Thymus (tissue), 11 donors: ENCODE results near the gene BCAM. TPM values are rescaled to one million over a fixed set of nuclear protein-coding genes. Genes with fewer than 3 reads are reported as not detected.
"Not testable (repeated sequence)": the region's sequence is repeated elsewhere in the genome, so short reads cannot be mapped to it uniquely, and the experiment has no call there.

Source experiments
- DNase-seq, 9 donors: peaks; one replicate each; pipeline ENCODE4 v3.0.0-alpha.2; 2013; ENCODE audit warnings: low spot score in 9 of 9, low read depth in 6 of 9, missing footprints in 1 of 9
- H3K27ac ChIP-seq, 2 donors: one replicate each; pipeline ENCODE4 v1.5.1; 2013; ENCODE audit warnings: control low read depth in 1 of 2, low read depth in 1 of 2, low read length in 1 of 2, mild to moderate bottlenecking in 1 of 2, moderate library complexity in 1 of 2
- H3K27me3 ChIP-seq, 2 donors: one replicate each; pipeline ENCODE4 v1.5.1; 2013; ENCODE audit warnings: low read length in 1 of 2; ENCODE audit not compliant: control insufficient read depth in 2 of 2, insufficient read depth in 1 of 2
- H3K36me3 ChIP-seq, 2 donors: one replicate each; pipeline ENCODE4 v1.5.1; 2013; ENCODE audit warnings: low read length in 1 of 2, mild to moderate bottlenecking in 1 of 2, moderate library complexity in 1 of 2; ENCODE audit not compliant: control insufficient read depth in 2 of 2, insufficient read depth in 2 of 2
- H3K4me1 ChIP-seq, 2 donors: one replicate each; pipeline ENCODE4 v1.5.1; 2013; ENCODE audit warnings: low read length in 2 of 2; ENCODE audit not compliant: control insufficient read depth in 2 of 2, insufficient read depth in 2 of 2
- H3K4me3 ChIP-seq, 2 donors: one replicate each; pipeline ENCODE4 v1.5.1; 2013; ENCODE audit warnings: low read length in 2 of 2, control low read depth in 1 of 2, mild to moderate bottlenecking in 1 of 2
- H3K9me3 ChIP-seq, 2 donors: one replicate each; pipeline ENCODE4 v1.5.1; 2013; ENCODE audit warnings: low read length in 1 of 2, mild to moderate bottlenecking in 1 of 2; ENCODE audit not compliant: control insufficient read depth in 2 of 2, insufficient read depth in 1 of 2
- WGBS: extraction: QIAGEN DNeasy Blood & Tissue Kit; methylation state at CpG from one replicate; pipeline ENCODE4 v1.1.7; 2013; 5-methylcytosine and 5-hydroxymethylcytosine counted together
- polyA plus RNA-seq: library from polyadenylated mRNA; stranded (reverse); fragments of 200-250 nt; gene quantifications from one replicate; pipeline ENCODE4 v1.2.3, GENCODE V29; 2013
- total RNA-seq: library from RNA; stranded (reverse); fragments of 120-200 nt; gene quantifications from one replicate; pipeline ENCODE4 v1.2.4, GENCODE V29; 2013
- donor health status: healthy.

BCAM gene
- total and polyA plus RNA-seq, 2 donors = 11.2 to 48.7 TPM

GRCh38 chr19:44822177-44822576 lies 13.3 kb downstream of the BCAM start:
- DNase-seq = no peak
- Histone ChIP-seq H3K4me1 (no peaks in the 10 kb centered on the region), H3K36me3 (no peaks in the 10 kb centered on the region), H3K4me3 (no peak overlapping the region), H3K27ac (no peak overlapping the region), H3K27me3 (no peaks in the 10 kb centered on the region), H3K9me3 (no peaks in the 10 kb centered on the region)
- WGBS = 89% methylated on average over 11 of the region's 11 CpGs

- no peak overlapping the region for H3K27ac ChIP-seq
- H3K27me3 ChIP-seq = no peaks in the 10 kb centered on the region
- no peak for DNase-seq
- H3K4me1 ChIP-seq = no peaks in the 10 kb centered on the region
- H3K4me3 ChIP-seq = no peak overlapping the region
- H3K9me3 ChIP-seq = no peaks in the 10 kb centered on the region
- H3K36me3 ChIP-seq = no peaks in the 10 kb centered on the region
- 88% methylated on average over 10 of the region's 10 CpGs for WGBS
Measured at GRCh38 chr19:44822670-44823372, 13.9 kb downstream of the BCAM start.

GRCh38 chr19:44823373-44823698 lies 14.4 kb downstream of the BCAM start:
- Histone ChIP-seq H3K27me3 (no peaks in the 10 kb centered on the region), H3K9me3 (no peaks in the 10 kb centered on the region), H3K36me3 (no peaks in the 10 kb centered on the region), H3K27ac (no peak overlapping the region), H3K4me1 (no peaks in the 10 kb centered on the region), H3K4me3 (no peak overlapping the region)
- DNase-seq = no peak
- WGBS = 76% methylated on average over 4 of the region's 4 CpGs

- no peak for DNase-seq
- H3K27ac ChIP-seq = no peak overlapping the region
- no peaks in the 10 kb centered on the region for H3K9me3 ChIP-seq
- 97% methylated on average over 4 of the region's 4 CpGs for WGBS
- H3K4me3 ChIP-seq = no peak overlapping the region
- no peaks in the 10 kb centered on the region for H3K4me1 ChIP-seq
- H3K27me3 ChIP-seq = no peaks in the 10 kb centered on the region
- no peaks in the 10 kb centered on the region for H3K36me3 ChIP-seq
Measured at GRCh38 chr19:44824761-44825160, 15.9 kb downstream of the BCAM start.

- DNase-seq, H3K27ac ChIP-seq, H3K4me3 ChIP-seq, H3K36me3 ChIP-seq, H3K4me1 ChIP-seq, H3K9me3 ChIP-seq, H3K27me3 ChIP-seq: not testable (repeated sequence)
- 94% methylated on average over 6 of the region's 6 CpGs for WGBS
Measured at GRCh38 chr19:44832875-44833274, 24.0 kb downstream of the BCAM start.

GRCh38 chr19:44834399-44834798 lies 25.5 kb downstream of the BCAM start:
- not testable (repeated sequence) for H3K27me3 ChIP-seq, H3K9me3 ChIP-seq, H3K4me3 ChIP-seq, H3K27ac ChIP-seq, H3K4me1 ChIP-seq, DNase-seq, H3K36me3 ChIP-seq
- 95% methylated on average over 8 of the region's 8 CpGs for WGBS

- 95% methylated on average over 2 of the region's 2 CpGs for WGBS
- no peak for DNase-seq
Measured at GRCh38 chr19:44839276-44839675, 30.4 kb downstream of the BCAM start.

GRCh38 chr19:44840811-44841210 lies 31.9 kb downstream of the BCAM start:
- Histone ChIP-seq H3K27me3 (peaks cover 0 to 15% of the 10 kb centered on the region in 2 donors), H3K4me3 (no peak overlapping the region), H3K4me1 (peaks cover 7 to 15% of the 10 kb centered on the region in 2 donors), H3K27ac (no peak overlapping the region), H3K9me3 (no peaks in the 10 kb centered on the region), H3K36me3 (no peaks in the 10 kb centered on the region)
- 76% methylated on average over 7 of the region's 7 CpGs for WGBS
- no peak for DNase-seq

More at GRCh38 chr19:44839276-44839675, 30.4 kb downstream of the BCAM start:
- H3K9me3 ChIP-seq = no peaks in the 10 kb centered on the region
- peaks cover 0 to under 1% of the 10 kb centered on the region in 2 donors for H3K4me1 ChIP-seq
- no peak overlapping the region for H3K27ac ChIP-seq
- H3K27me3 ChIP-seq = peaks cover 0 to under 1% of the 10 kb centered on the region in 2 donors
- H3K36me3 ChIP-seq = no peaks in the 10 kb centered on the region
- H3K4me3 ChIP-seq = no peak overlapping the region

- Histone ChIP-seq H3K4me3 (no peak overlapping the region), H3K36me3 (no peaks in the 10 kb centered on the region), H3K27ac (no peak overlapping the region), H3K9me3 (no peaks in the 10 kb centered on the region), H3K27me3 (peaks cover 1 to 19% of the 10 kb centered on the region in 2 donors), H3K4me1 (peaks cover 9 to 19% of the 10 kb centered on the region in 2 donors)
- WGBS = 40% methylated on average over 3 of the region's 3 CpGs
- DNase-seq = no peak
Measured at GRCh38 chr19:44841231-44841630, 32.3 kb downstream of the BCAM start.
